Measurements from ENCODE around the gene PLCB3.

PLCB3 gene

GRCh38 chr11:64296830-64297698 is 45.7 kb downstream of the PLCB3 start:
- no peak for DNase-seq (ENCODE audit: low read depth)
- no peak overlapping the region for H3K4me3 ChIP-seq (replicated peaks; ENCODE audit: low read depth, low read length)
- TF ChIP-seq, protein P1, sequence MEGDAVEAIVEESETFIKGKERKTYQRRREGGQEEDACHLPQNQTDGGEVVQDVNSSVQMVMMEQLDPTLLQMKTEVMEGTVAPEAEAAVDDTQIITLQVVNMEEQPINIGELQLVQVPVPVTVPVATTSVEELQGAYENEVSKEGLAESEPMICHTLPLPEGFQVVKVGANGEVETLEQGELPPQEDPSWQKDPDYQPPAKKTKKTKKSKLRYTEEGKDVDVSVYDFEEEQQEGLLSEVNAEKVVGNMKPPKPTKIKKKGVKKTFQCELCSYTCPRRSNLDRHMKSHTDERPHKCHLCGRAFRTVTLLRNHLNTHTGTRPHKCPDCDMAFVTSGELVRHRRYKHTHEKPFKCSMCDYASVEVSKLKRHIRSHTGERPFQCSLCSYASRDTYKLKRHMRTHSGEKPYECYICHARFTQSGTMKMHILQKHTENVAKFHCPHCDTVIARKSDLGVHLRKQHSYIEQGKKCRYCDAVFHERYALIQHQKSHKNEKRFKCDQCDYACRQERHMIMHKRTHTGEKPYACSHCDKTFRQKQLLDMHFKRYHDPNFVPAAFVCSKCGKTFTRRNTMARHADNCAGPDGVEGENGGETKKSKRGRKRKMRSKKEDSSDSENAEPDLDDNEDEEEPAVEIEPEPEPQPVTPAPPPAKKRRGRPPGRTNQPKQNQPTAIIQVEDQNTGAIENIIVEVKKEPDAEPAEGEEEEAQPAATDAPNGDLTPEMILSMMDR (IDR thresholded peaks at IDR 0.05; ENCODE audit: low read length, missing control alignments): no peak

- TF ChIP-seq, protein P1 (IDR thresholded peaks at IDR 0.05; ENCODE audit: low read length, missing control alignments): no peak
- no peak for DNase-seq (ENCODE audit: low read depth)
- H3K4me3 ChIP-seq (replicated peaks; ENCODE audit: low read depth, low read length): no peak overlapping the region
These were observed 46.5 kb downstream of the PLCB3 start for GRCh38 chr11:64297699-64298358.

- no peak overlapping the region for H3K4me3 ChIP-seq (replicated peaks; ENCODE audit: low read depth, low read length)
- no peak for DNase-seq (ENCODE audit: low read depth)
- TF ChIP-seq, protein P1 (IDR thresholded peaks at IDR 0.05; ENCODE audit: low read length, missing control alignments): no peak
These were observed 47.9 kb downstream of the PLCB3 start for GRCh38 chr11:64298966-64299846.

- peak within 1 kb of the TSS; percentile 40 for H3K4me3 ChIP-seq (replicated peaks; ENCODE audit: low read depth, low read length)
- TF ChIP-seq, protein P1 (IDR thresholded peaks at IDR 0.05; ENCODE audit: low read length, missing control alignments): no peak
- no peak for DNase-seq (ENCODE audit: low read depth)
These were observed 48.7 kb downstream of the PLCB3 start, which contains the start of gene CATSPERZ for GRCh38 chr11:64299847-64300648. CATSPERZ (plus strand) TSS chr11:64300358; CDS start chr11:64300411, 53 bp downstream.

- H3K4me3 ChIP-seq (replicated peaks; ENCODE audit: low read depth, low read length): no peak overlapping the region
- DNase-seq (ENCODE audit: low read depth): no peak
These were observed 52.0 kb downstream of the PLCB3 start for GRCh38 chr11:64303109-64304031.

More at GRCh38 chr11:64303109-64304031, 52.0 kb downstream of the PLCB3 start:
- TF ChIP-seq, protein P1 (IDR thresholded peaks at IDR 0.05; ENCODE audit: low read length, missing control alignments): no peak
